Endothelial cell of umbilical vein (primary cell): Measurements from ENCODE around the gene SLC22A4. TPM values are rescaled to one million over a fixed set of nuclear protein-coding genes. Genes with fewer than 3 reads are reported as not detected.

Source experiments
- BruUV-seq: library from RNA; stranded (reverse); fragments of 400-500 nt; replicated peaks from 2 replicates; lab custom pipeline; 2021; lab: Mats Ljungman, UMichigan
- CTCF ChIA-PET: fragments of 300-600, 350-600 bp; sonication (Branson Sonifier 250); formaldehyde crosslinking; loops from one replicate; lab custom pipeline; 2021; ENCODE audit warnings: antibody characterized with exemption, inconsistent platforms; lab: Charles Lee
- POLR2A ChIA-PET: fragments of 300-600, 350-600 bp; sonication (Branson Sonifier 250); formaldehyde crosslinking; loops from one replicate; lab custom pipeline; 2021; ENCODE audit warnings: antibody characterized with exemption, inconsistent platforms; lab: Charles Lee
- DNase-seq: peaks from one replicate; pipeline ENCODE4 v3.0.0-alpha.2; 2011; ENCODE audit warnings: low read depth, low spot score
- FAIRE-seq: peaks from 2 replicates; lab custom pipeline; 2011; peaks lifted over from hg19 to GRCh38; lab: Jason Lieb, UNC
- H2AFZ ChIP-seq: 2 replicates; pipeline ENCODE4 v1.6.0; 2012; ENCODE audit warnings: low read depth, low read length, control low read depth, inconsistent platforms
- H3K27ac ChIP-seq: 2 replicates; pipeline ENCODE4 v1.5.1; 2011; ENCODE audit warnings: low read depth, mild to moderate bottlenecking, control low read depth, low read length, moderate library complexity; ENCODE audit not compliant: insufficient read depth
- H3K27me3 ChIP-seq, 2 experiments: 2 replicates each; pipeline versions ENCODE4 v1.6.0 to v1.6.1; 2011; ENCODE audit warnings: low read length in 2 of 2, mixed read lengths in 1 of 2; ENCODE audit not compliant: control insufficient read depth in 2 of 2, insufficient read depth in 2 of 2
- H3K36me3 ChIP-seq, 2 experiments: 2 replicates in 1 of 2; 3 replicates in 1 of 2; pipeline ENCODE4 v1.5.1; 2011; ENCODE audit warnings: low read length in 2 of 2, mild to moderate bottlenecking in 1 of 2, moderate library complexity in 1 of 2; ENCODE audit not compliant: control insufficient read depth in 2 of 2, insufficient read depth in 2 of 2; ENCODE audit errors: extremely low read depth in 1 of 2
- H3K4me1 ChIP-seq: 3 replicates; pipeline ENCODE4 v1.5.1; 2011; ENCODE audit warnings: mild to moderate bottlenecking, low read length; ENCODE audit not compliant: control insufficient read depth, insufficient read depth; ENCODE audit errors: extremely low read depth
- H3K4me2 ChIP-seq: 2 replicates; pipeline ENCODE4 v1.6.1; 2011; ENCODE audit warnings: low read length, control low read depth, mixed read lengths; ENCODE audit not compliant: insufficient read depth
- H3K4me3 ChIP-seq, 3 experiments: fragments of 200-600 bp in 1 of 3; sonication (generic), shearing (Covaris generic) in 1 of 3; replicated peaks in 1 of 3; 2 replicates each; pipeline ENCODE4 v1.5.1; 2011 to 2016; ENCODE audit warnings: control low read depth in 3 of 3, low read length in 3 of 3, mild to moderate bottlenecking in 2 of 3, inconsistent platforms in 1 of 3, low read depth in 1 of 3, moderate library complexity in 1 of 3; ENCODE audit not compliant: insufficient read depth in 1 of 3
- H3K79me2 ChIP-seq: 2 replicates; pipeline ENCODE4 v1.6.0; 2012; ENCODE audit warnings: low read length, inconsistent platforms; ENCODE audit not compliant: control insufficient read depth, insufficient read depth
- H3K9ac ChIP-seq: replicated peaks from 2 replicates; pipeline ENCODE3; 2011; ENCODE audit warnings: low read length, control low read depth; ENCODE audit not compliant: insufficient read depth; ENCODE audit errors: extremely low read depth
- H3K9me1 ChIP-seq: replicated peaks from 3 replicates; pipeline ENCODE4 v1.6.0; 2011; ENCODE audit warnings: mild to moderate bottlenecking, low read length; ENCODE audit not compliant: control insufficient read depth, insufficient read depth; ENCODE audit errors: extremely low read depth
- H3K9me3 ChIP-seq: replicated peaks from 2 replicates; pipeline ENCODE4 v1.5.1; 2012; ENCODE audit warnings: low read length, inconsistent platforms; ENCODE audit not compliant: control insufficient read depth, insufficient read depth
- H4K20me1 ChIP-seq: replicated peaks from 2 replicates; pipeline ENCODE3; 2011; ENCODE audit warnings: mild to moderate bottlenecking, low read length; ENCODE audit not compliant: control insufficient read depth, insufficient read depth; ENCODE audit errors: extremely low read depth
- EZH2 ChIP-seq: IDR thresholded peaks from 2 replicates; pipeline ENCODE4 v1.6.1; 2012; ENCODE audit warnings: borderline replicate concordance, low read depth, mild to moderate bottlenecking, moderate library complexity, low read length, inconsistent platforms; ENCODE audit not compliant: severe bottlenecking
- FOS ChIP-seq: IDR thresholded peaks from 2 replicates; pipeline ENCODE4 v1.6.1; 2011; ENCODE audit warnings: mild to moderate bottlenecking, low read length, moderate library complexity, borderline replicate concordance; ENCODE audit not compliant: insufficient read depth
- GATA2 ChIP-seq: IDR thresholded peaks from 2 replicates; pipeline ENCODE4 v1.7.0; 2011; ENCODE audit warnings: low read depth, mild to moderate bottlenecking, moderate library complexity, mixed read lengths, low read length; ENCODE audit not compliant: insufficient read length, insufficient read depth
- JUN ChIP-seq: IDR thresholded peaks from 2 replicates; pipeline ENCODE4 v1.6.1; 2011; ENCODE audit warnings: borderline replicate concordance, low read depth; ENCODE audit not compliant: insufficient read length, insufficient read depth
- MYC ChIP-seq: IDR thresholded peaks from one replicate; pipeline ENCODE4 v1.6.1; 2011; ENCODE audit warnings: mild to moderate bottlenecking, low read depth, low read length
- POLR2A ChIP-seq: IDR thresholded peaks from 2 replicates; pipeline ENCODE4 v1.6.1; 2012; ENCODE audit warnings: low read depth, mild to moderate bottlenecking, control low read depth, low read length
- POLR2AphosphoS5 ChIP-seq: IDR thresholded peaks from 2 replicates; pipeline ENCODE4 v1.6.1; 2012; ENCODE audit warnings: low read depth, mild to moderate bottlenecking, control low read depth, low read length, moderate library complexity; ENCODE audit not compliant: insufficient read depth
- dilution Hi-C: fragments of 300-500 bp; cut with MboI; formaldehyde crosslinking; loops from one replicate; pipeline ENCODE4 v1.15.0; 2019; ENCODE audit warnings: low sequenced_read_pairs; ENCODE audit not compliant: extremely low pct_ligation_motif_present
- intact Hi-C: fragments of 100-400 bp; cut with micrococcal nuclease; formaldehyde crosslinking; loops from one replicate; pipeline ENCODE4 v1.10.0; 2022
- polyA plus RNA-seq, 4 experiments: library from polyadenylated mRNA; depleted of rRNA in 3 of 4; stranded (reverse) in 3 of 4; unstranded in 1 of 4; fragments of >200 nt; gene quantifications; 2 replicates each; pipeline versions ENCODE4 v1.2.1 to v1.2.3, GENCODE V29; 2011 to 2012; ENCODE audit warnings: missing spikeins in 1 of 4
- total RNA-seq: library from RNA; stranded (reverse); gene quantifications from 2 replicates; pipeline ENCODE4 v1.2.3, GENCODE V29; 2021
- TF ChIP-seq, protein P1 (sequence below): IDR thresholded peaks from 2 replicates; pipeline ENCODE4 v1.6.1; 2011; ENCODE audit not compliant: insufficient read depth, insufficient read length
- TF ChIP-seq, protein P2 (sequence below), 2 donors: IDR thresholded peaks; 1 replicate in 1 of 2; 2 replicates in 1 of 2; pipeline ENCODE4 v1.5.1; 2011; ENCODE audit warnings: low read length in 2 of 2, mild to moderate bottlenecking in 2 of 2, moderate library complexity in 2 of 2, control low read depth in 1 of 2, inconsistent platforms in 1 of 2, low read depth in 1 of 2; ENCODE audit not compliant: insufficient read depth in 1 of 2; ENCODE audit errors: extremely low read depth in 1 of 2

The SLC22A4 gene
- total and polyA plus RNA-seq, 2 donors (not counting 3 experiments of a cell fraction or from before 2014, with no cell fraction given) = 4.9 to 6.9 TPM

DNA sequence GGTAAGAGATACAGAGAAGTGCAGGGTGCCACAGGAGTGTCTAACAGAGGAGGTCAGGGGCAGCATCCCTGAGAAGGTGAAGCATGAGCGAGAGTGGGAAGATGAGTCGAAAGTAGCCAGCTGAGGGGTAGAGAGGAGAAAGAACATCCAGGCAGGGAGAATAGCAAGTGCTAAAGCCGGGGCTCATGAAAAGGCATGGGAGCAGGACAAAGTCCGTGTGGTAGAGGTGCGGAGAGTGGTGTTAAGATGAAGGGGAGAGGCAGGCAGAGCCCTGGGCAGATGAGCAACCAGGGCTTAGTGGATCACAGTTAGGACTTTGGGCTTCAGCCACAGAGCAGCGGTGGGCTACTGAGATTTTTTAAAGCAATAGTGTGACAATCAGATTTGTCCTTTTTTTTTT lies 85.9 kb downstream of the SLC22A4 start:
- DNase-seq = no peak
- Histone ChIP-seq H3K36me3 (no peaks in the 10 kb centered on the region), H3K27me3 (no peaks in the 10 kb centered on the region), H4K20me1 (no peaks in the 10 kb centered on the region), H3K9me3 (no peaks in the 10 kb centered on the region), H3K4me2 (no peak overlapping the region), H3K79me2 (no peaks in the 10 kb centered on the region), H3K4me1 (no peaks in the 10 kb centered on the region), H3K9me1 (no peaks in the 10 kb centered on the region), H3K9ac (no peak overlapping the region), H3K27ac (no peak overlapping the region), H2AFZ (no peak overlapping the region), H3K4me3 (no peak overlapping the region)
- POLR2A ChIA-PET = interaction anchor here (1.5 kb wide), 1 partner anchor 11 kb away, joined by 3 read pairs; the partner anchor contains the start of gene SLC22A5
- no TSS peak for BruUV-seq
- dilution Hi-C loops = no loop called here
- CTCF ChIA-PET = no interaction called here
- no peak for TF ChIP-seq FOS
- TF ChIP-seq JUN = no peak
- no peak for TF ChIP-seq POLR2AphosphoS5
- TF ChIP-seq, protein P1, sequence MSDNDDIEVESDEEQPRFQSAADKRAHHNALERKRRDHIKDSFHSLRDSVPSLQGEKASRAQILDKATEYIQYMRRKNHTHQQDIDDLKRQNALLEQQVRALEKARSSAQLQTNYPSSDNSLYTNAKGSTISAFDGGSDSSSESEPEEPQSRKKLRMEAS = no peak
- no peak for TF ChIP-seq EZH2
- TF ChIP-seq, protein P2, sequence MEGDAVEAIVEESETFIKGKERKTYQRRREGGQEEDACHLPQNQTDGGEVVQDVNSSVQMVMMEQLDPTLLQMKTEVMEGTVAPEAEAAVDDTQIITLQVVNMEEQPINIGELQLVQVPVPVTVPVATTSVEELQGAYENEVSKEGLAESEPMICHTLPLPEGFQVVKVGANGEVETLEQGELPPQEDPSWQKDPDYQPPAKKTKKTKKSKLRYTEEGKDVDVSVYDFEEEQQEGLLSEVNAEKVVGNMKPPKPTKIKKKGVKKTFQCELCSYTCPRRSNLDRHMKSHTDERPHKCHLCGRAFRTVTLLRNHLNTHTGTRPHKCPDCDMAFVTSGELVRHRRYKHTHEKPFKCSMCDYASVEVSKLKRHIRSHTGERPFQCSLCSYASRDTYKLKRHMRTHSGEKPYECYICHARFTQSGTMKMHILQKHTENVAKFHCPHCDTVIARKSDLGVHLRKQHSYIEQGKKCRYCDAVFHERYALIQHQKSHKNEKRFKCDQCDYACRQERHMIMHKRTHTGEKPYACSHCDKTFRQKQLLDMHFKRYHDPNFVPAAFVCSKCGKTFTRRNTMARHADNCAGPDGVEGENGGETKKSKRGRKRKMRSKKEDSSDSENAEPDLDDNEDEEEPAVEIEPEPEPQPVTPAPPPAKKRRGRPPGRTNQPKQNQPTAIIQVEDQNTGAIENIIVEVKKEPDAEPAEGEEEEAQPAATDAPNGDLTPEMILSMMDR (IDR thresholded peaks at IDR 0.05; ENCODE audit: extremely low read depth in 1 of 2, insufficient read depth in 1 of 2, low read depth in 1 of 2, low read length in 2 of 2) = no peak
- TF ChIP-seq GATA2 = no peak
- TF ChIP-seq POLR2A = no peak
- TF ChIP-seq MYC = no peak
- intact Hi-C loops = loop anchor here (10.0 kb wide), 3 partner anchors 245 to 865 kb away; partner anchors contain the start of gene HSPA4
- FAIRE-seq = no peak
